Progenitor cell of endocrine pancreas (in vitro differentiated cells): ENCODE results near the gene ZIC4. TPM values are rescaled to one million over a fixed set of nuclear protein-coding genes. Genes with fewer than 3 reads are reported as not detected.

ENCODE experiments used
- DNase-seq: peaks from one replicate; pipeline ENCODE4 v3.0.0; 2021; ENCODE audit warnings: low spot score; ENCODE audit not compliant: unreplicated experiment
- H3K27ac Mint-ChIP-seq: 2 replicates; pipeline ENCODE4 v1.8.0; 2021; ENCODE audit warnings: mild to moderate bottlenecking, moderate library complexity, mixed read lengths
- H3K27me3 Mint-ChIP-seq: 2 replicates; pipeline ENCODE4 v1.8.0; 2021; ENCODE audit warnings: mixed read lengths
- H3K36me3 Mint-ChIP-seq: 2 replicates; pipeline ENCODE4 v1.8.0; 2022; ENCODE audit warnings: mixed read lengths; ENCODE audit not compliant: insufficient read depth
- H3K4me1 Mint-ChIP-seq: 2 replicates; pipeline ENCODE4 v1.8.0; 2021; ENCODE audit warnings: low read depth, mixed read lengths
- H3K4me3 Mint-ChIP-seq: 2 replicates; pipeline ENCODE4 v1.8.0; 2021; ENCODE audit warnings: low read depth, mild to moderate bottlenecking, moderate library complexity, mixed read lengths
- H3K9me3 Mint-ChIP-seq: 2 replicates; pipeline ENCODE4 v1.8.0; 2021; ENCODE audit warnings: low read depth, mixed read lengths
- CTCF ChIP-seq: fragments of 200-600 bp; sonication (generic); IDR thresholded peaks from one replicate; pipeline ENCODE4 v1.5.0; 2021; ENCODE audit warnings: antibody characterized with exemption, mild to moderate bottlenecking; ENCODE audit not compliant: unreplicated experiment
- total RNA-seq: library from RNA; stranded (reverse); gene quantifications from 2 replicates; pipeline ENCODE4 v1.2.1, GENCODE V29; 2021

Gene ZIC4
- total RNA-seq, 1 donor from 2014 or later: not detected

GRCh38 chr3:147398813-147399534 lies 7.4 kb downstream of the ZIC4 start:
- H3K27ac Mint-ChIP-seq: no peak overlapping the region
- no peak for TF ChIP-seq CTCF
- H3K4me3 Mint-ChIP-seq: no peak overlapping the region
- H3K36me3 Mint-ChIP-seq: no peaks in the 10 kb centered on the region
- peaks cover 4% of the 10 kb centered on the region for H3K4me1 Mint-ChIP-seq
- H3K27me3 Mint-ChIP-seq: peaks cover 97% of the 10 kb centered on the region
- H3K9me3 Mint-ChIP-seq: no peaks in the 10 kb centered on the region
- no peak for DNase-seq

DNA sequence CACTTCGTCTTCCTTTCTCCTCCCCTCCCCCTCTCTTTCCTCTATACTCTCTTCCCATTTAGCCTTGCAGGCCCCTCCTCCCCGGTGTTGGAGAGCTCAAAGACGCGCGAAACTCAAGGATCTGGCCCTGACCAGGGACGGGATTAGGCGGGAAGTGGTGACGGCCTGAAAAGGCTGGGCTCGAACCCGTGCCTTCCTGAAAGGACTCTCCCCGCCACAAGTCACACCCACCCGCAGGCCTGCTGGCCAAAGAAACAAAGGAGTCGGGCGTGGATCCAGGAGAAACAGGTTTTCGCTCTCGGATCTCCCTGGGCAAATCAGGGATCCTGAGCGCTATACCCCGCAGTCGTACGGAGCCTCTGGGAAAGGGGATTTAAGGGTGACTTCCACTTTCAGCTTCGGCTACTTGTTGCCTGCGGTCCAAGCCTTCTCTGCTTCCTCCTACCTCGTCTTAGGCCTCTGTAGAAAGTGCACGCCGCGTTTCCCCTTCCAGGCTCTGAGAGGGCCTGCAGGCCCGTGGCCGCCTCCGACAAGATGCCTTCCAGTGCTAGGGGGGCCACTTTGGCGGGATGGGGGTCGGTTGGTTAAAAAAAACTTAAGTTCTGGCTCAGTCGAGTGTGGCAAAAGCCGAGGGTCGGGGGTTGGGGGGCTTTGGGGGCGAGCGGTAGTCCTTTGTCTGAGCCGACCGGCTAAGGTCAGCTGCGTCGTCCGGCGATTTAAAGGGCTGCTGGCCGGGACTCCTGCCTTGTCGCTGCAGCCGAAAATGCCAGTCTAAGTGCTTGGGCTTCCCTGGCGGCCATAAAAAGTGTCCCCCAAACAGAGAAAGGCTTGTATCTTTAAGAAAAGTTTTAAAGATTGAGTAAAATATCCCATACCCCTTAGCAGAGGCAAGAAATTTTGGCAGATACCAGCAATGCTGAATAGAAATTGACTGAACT lies 8.2 kb downstream of the ZIC4 start:
- Mint-ChIP-seq H3K36me3 (no peaks in the 10 kb centered on the region), H3K9me3 (no peaks in the 10 kb centered on the region), H3K4me1 (peaks cover 6% of the 10 kb centered on the region), H3K4me3 (no peak overlapping the region), H3K27me3 (peaks cover 96% of the 10 kb centered on the region), H3K27ac (no peak overlapping the region)
- no peak for DNase-seq
- no peak for TF ChIP-seq CTCF

- Mint-ChIP-seq H3K27me3 (peaks cover 96% of the 10 kb centered on the region), H3K4me1 (peaks cover 7% of the 10 kb centered on the region)
Measured at GRCh38 chr3:147397155-147397874, 9.0 kb downstream of the ZIC4 start.

DNA sequence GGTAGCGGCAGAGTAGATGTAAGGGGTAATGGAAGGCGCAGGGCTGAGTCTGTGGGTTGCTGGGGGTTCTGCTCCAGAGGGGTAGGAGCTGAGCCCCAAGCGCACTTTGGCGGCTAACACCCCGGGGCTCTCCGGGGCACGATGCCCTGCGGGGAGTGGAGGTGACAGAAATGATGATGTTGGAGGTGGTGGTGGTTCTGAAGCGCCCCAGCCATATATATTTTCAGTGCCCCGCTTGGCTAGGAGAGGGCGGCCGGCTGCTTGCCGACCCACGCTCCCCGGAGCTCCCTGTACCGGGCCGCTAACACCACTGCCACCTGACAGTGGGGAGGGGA lies 9.7 kb downstream of the ZIC4 start:
- no peak for TF ChIP-seq CTCF
- Mint-ChIP-seq H3K4me1 (peaks cover 7% of the 10 kb centered on the region), H3K9me3 (no peaks in the 10 kb centered on the region), H3K27me3 (peaks cover 96% of the 10 kb centered on the region), H3K4me3 (no peak overlapping the region), H3K36me3 (no peaks in the 10 kb centered on the region), H3K27ac (no peak overlapping the region)
- no peak for DNase-seq

More at GRCh38 chr3:147397155-147397874, 9.0 kb downstream of the ZIC4 start:
- Mint-ChIP-seq H3K36me3 (no peaks in the 10 kb centered on the region), H3K4me3 (no peak overlapping the region), H3K27ac (no peak overlapping the region), H3K9me3 (no peaks in the 10 kb centered on the region)
- TF ChIP-seq CTCF: no peak
- DNase-seq: no peak
